Keratinocyte (primary cell): Measurements from ENCODE around the gene EFCAB8. TPM values are rescaled to one million over a fixed set of nuclear protein-coding genes. Genes with fewer than 3 reads are reported as not detected.

Experiments
- DNase-seq: peaks from one replicate; pipeline ENCODE4 v3.0.0-alpha.2; 2011; ENCODE audit warnings: low read depth, missing footprints, low spot score
- FAIRE-seq: peaks from 2 replicates; lab custom pipeline; 2011; peaks lifted over from hg19 to GRCh38; lab: Jason Lieb, UNC
- H2AFZ ChIP-seq: 2 replicates; pipeline ENCODE4 v1.6.0; 2012; ENCODE audit warnings: low read length, control low read depth, inconsistent platforms; ENCODE audit not compliant: control insufficient read depth
- H3K27ac ChIP-seq: 2 replicates; pipeline ENCODE4 v1.5.1; 2011; ENCODE audit warnings: low read length; ENCODE audit not compliant: control insufficient read depth, insufficient read depth
- H3K27me3 ChIP-seq: 3 replicates; pipeline ENCODE4 v1.6.0; 2011; ENCODE audit warnings: low read length; ENCODE audit not compliant: control insufficient read depth, insufficient read depth; ENCODE audit errors: extremely low read depth
- H3K36me3 ChIP-seq, 2 experiments: 2 replicates in 1 of 2; 3 replicates in 1 of 2; pipeline ENCODE4 v1.5.1; 2011; ENCODE audit warnings: low read length in 2 of 2, mild to moderate bottlenecking in 1 of 2; ENCODE audit not compliant: control insufficient read depth in 2 of 2, insufficient read depth in 2 of 2; ENCODE audit errors: extremely low read depth in 1 of 2
- H3K4me1 ChIP-seq: 3 replicates; pipeline ENCODE4 v1.5.1; 2011; ENCODE audit warnings: low read length; ENCODE audit not compliant: control insufficient read depth, insufficient read depth; ENCODE audit errors: extremely low read depth
- H3K4me2 ChIP-seq: 3 replicates; pipeline ENCODE4 v1.6.0; 2011; ENCODE audit warnings: low read depth, low read length; ENCODE audit not compliant: control insufficient read depth, insufficient read depth; ENCODE audit errors: extremely low read depth
- H3K4me3 ChIP-seq, 3 experiments: fragments of 200-600 bp in 1 of 3; sonication (generic) in 1 of 3; 2 replicates in 2 of 3; 3 replicates in 1 of 3; pipeline ENCODE4 v1.5.1; 2011 to 2016; ENCODE audit warnings: low read length in 3 of 3, mild to moderate bottlenecking in 3 of 3, control low read depth in 2 of 3, inconsistent platforms in 1 of 3, low read depth in 1 of 3, mixed read lengths in 1 of 3, mixed run types in 1 of 3, moderate library complexity in 1 of 3; ENCODE audit not compliant: control insufficient read depth in 2 of 3, insufficient read depth in 2 of 3; ENCODE audit errors: extremely low read depth in 1 of 3
- H3K79me2 ChIP-seq: 2 replicates; pipeline ENCODE4 v1.6.0; 2012; ENCODE audit warnings: low read length; ENCODE audit not compliant: control insufficient read depth, insufficient read depth
- H3K9ac ChIP-seq: 3 replicates; pipeline ENCODE4 v1.6.0; 2011; ENCODE audit warnings: low read length; ENCODE audit not compliant: control insufficient read depth, insufficient read depth; ENCODE audit errors: extremely low read depth
- H3K9me1 ChIP-seq: 3 replicates; pipeline ENCODE4 v1.6.0; 2011; ENCODE audit warnings: low read length; ENCODE audit not compliant: control insufficient read depth, insufficient read depth; ENCODE audit errors: extremely low read depth
- H3K9me3 ChIP-seq: 2 replicates; pipeline ENCODE4 v1.5.1; 2012; ENCODE audit warnings: low read depth, low read length; ENCODE audit not compliant: control insufficient read depth
- H4K20me1 ChIP-seq: 3 replicates; pipeline ENCODE4 v1.6.0; 2011; ENCODE audit warnings: low read length; ENCODE audit not compliant: control insufficient read depth, insufficient read depth; ENCODE audit errors: extremely low read depth
- EZH2 ChIP-seq: IDR thresholded peaks from one replicate; pipeline ENCODE4 v1.6.1; 2012; ENCODE audit warnings: inconsistent platforms, mild to moderate bottlenecking, low read length, moderate library complexity
- dilution Hi-C: fragments of 300-500 bp; cut with MboI; formaldehyde crosslinking; loops from one replicate; pipeline ENCODE4 v1.7.0; 2020; ENCODE audit warnings: low sequenced_read_pairs; ENCODE audit not compliant: extremely low pct_ligation_motif_present
- polyA plus RNA-seq, 5 experiments: library from polyadenylated mRNA; depleted of rRNA in 3 of 5; stranded (reverse) in 3 of 5; stranded (forward) in 1 of 5; unstranded in 1 of 5; fragments of >200 nt; gene quantifications; 1 replicate in 1 of 5; 2 replicates in 3 of 5; 3 replicates in 1 of 5; pipeline versions ENCODE4 v1.2.1 to v1.2.3, GENCODE V29; 2011 to 2012; ENCODE audit warnings: missing spikeins in 2 of 5, low read depth in 1 of 5, low replicate concordance in 1 of 5
- TF ChIP-seq, protein P1 (sequence below), 3 experiments: IDR thresholded peaks in 1 of 3; conservative IDR thresholded peaks in 1 of 3; optimal IDR thresholded peaks in 1 of 3; 2 replicates in 2 of 3; 3 replicates in 1 of 3; pipeline versions ENCODE3 to v1.5.1; 2011; ENCODE audit warnings: low read length in 3 of 3, mild to moderate bottlenecking in 3 of 3, moderate library complexity in 2 of 3, control low read depth in 1 of 3, inconsistent platforms in 1 of 3; ENCODE audit not compliant: insufficient read depth in 2 of 3; ENCODE audit errors: extremely low read depth in 1 of 3

EFCAB8 gene
- polyA plus RNA-seq, 1 donor (not counting 4 experiments of a cell fraction or from before 2014, with no cell fraction given): 0.03 TPM

GRCh38 chr20:32922466-32922865, 63.7 kb downstream of the EFCAB8 start:
- H3K36me3 ChIP-seq: no peaks in the 10 kb centered on the region
- H3K79me2 ChIP-seq: no peaks in the 10 kb centered on the region
- DNase-seq (no peak), FAIRE-seq (no peak)
- dilution Hi-C loops: no loop called here
- no peak overlapping the region for H3K4me2 ChIP-seq
- no peaks in the 10 kb centered on the region for H3K4me1 ChIP-seq
- no peaks in the 10 kb centered on the region for H4K20me1 ChIP-seq
- H3K9ac ChIP-seq: no peak overlapping the region
- no peaks in the 10 kb centered on the region for H3K27me3 ChIP-seq
- no peak overlapping the region for H3K27ac ChIP-seq
- H3K9me3 ChIP-seq: no peaks in the 10 kb centered on the region
- TF ChIP-seq, protein P1, sequence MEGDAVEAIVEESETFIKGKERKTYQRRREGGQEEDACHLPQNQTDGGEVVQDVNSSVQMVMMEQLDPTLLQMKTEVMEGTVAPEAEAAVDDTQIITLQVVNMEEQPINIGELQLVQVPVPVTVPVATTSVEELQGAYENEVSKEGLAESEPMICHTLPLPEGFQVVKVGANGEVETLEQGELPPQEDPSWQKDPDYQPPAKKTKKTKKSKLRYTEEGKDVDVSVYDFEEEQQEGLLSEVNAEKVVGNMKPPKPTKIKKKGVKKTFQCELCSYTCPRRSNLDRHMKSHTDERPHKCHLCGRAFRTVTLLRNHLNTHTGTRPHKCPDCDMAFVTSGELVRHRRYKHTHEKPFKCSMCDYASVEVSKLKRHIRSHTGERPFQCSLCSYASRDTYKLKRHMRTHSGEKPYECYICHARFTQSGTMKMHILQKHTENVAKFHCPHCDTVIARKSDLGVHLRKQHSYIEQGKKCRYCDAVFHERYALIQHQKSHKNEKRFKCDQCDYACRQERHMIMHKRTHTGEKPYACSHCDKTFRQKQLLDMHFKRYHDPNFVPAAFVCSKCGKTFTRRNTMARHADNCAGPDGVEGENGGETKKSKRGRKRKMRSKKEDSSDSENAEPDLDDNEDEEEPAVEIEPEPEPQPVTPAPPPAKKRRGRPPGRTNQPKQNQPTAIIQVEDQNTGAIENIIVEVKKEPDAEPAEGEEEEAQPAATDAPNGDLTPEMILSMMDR (optimal IDR thresholded peaks at IDR 0.05 in 1 of 3, IDR thresholded peaks at IDR 0.05 in 1 of 3, conservative IDR thresholded peaks at IDR 0.05 in 1 of 3; ENCODE audit: extremely low read depth in 1 of 3, insufficient read depth in 2 of 3, low read length in 3 of 3): no peak
- no peak for TF ChIP-seq EZH2
- H3K4me3 ChIP-seq: no peak overlapping the region
- H2AFZ ChIP-seq: no peak overlapping the region
- H3K9me1 ChIP-seq: no peaks in the 10 kb centered on the region

DNA sequence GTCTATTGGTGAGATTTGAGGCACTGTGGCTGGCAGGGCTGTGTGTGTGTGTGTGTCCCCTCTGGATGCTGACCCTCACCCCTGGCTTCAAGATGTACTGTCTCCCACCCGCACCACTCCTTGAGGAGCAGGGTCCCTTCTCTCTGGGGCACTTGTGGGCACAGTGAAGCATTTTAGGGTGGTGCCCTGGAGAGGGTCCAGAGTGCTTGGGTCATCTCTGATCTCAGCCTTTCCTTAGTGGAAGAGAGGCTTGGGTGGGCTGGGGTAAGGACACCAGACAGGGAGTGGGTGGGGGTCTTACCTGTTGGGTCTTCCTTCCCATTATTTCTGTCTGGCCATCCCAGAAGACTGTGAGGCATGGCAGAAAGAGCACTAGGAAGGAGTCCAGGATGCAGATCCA, 66.1 kb downstream of the EFCAB8 start:
- Histone ChIP-seq H3K9ac (no peak overlapping the region), H3K4me1 (no peaks in the 10 kb centered on the region), H3K9me3 (no peaks in the 10 kb centered on the region), H3K9me1 (no peaks in the 10 kb centered on the region), H3K79me2 (no peaks in the 10 kb centered on the region), H2AFZ (no peak overlapping the region), H3K4me2 (no peak overlapping the region), H4K20me1 (no peaks in the 10 kb centered on the region), H3K27me3 (no peaks in the 10 kb centered on the region), H3K4me3 (no peak overlapping the region), H3K27ac (no peak overlapping the region), H3K36me3 (no peaks in the 10 kb centered on the region)
- dilution Hi-C loops: no loop called here
- FAIRE-seq: no peak
- DNase-seq: no peak
- TF ChIP-seq, protein P1 (optimal IDR thresholded peaks at IDR 0.05 in 1 of 3, IDR thresholded peaks at IDR 0.05 in 1 of 3, conservative IDR thresholded peaks at IDR 0.05 in 1 of 3; ENCODE audit: extremely low read depth in 1 of 3, insufficient read depth in 2 of 3, low read length in 3 of 3): no peak
- TF ChIP-seq EZH2: no peak
